Kidney (tissue), 14 donors: ENCODE data around the gene LXN. TPM values are rescaled to one million over a fixed set of nuclear protein-coding genes. Genes with fewer than 3 reads are reported as not detected.

Experiments used
- DNase-seq, 5 donors: peaks; one replicate each; pipeline ENCODE4 v3.0.0-alpha.2; 2013 to 2020
- FAIRE-seq: peaks from 2 replicates; lab custom pipeline; 2012; peaks lifted over from hg19 to GRCh38; lab: Jason Lieb, UNC
- H3K27ac ChIP-seq, 2 donors: one replicate each; pipeline ENCODE4 v1.7.0; 2013; ENCODE audit warnings: low read depth in 2 of 2, low read length in 2 of 2, inconsistent platforms in 1 of 2
- H3K27me3 ChIP-seq: one replicate; pipeline ENCODE4 v1.7.1; 2013; ENCODE audit warnings: low read length, inconsistent platforms; ENCODE audit not compliant: control insufficient read depth, insufficient read depth
- H3K36me3 ChIP-seq, 3 donors: one replicate each; pipeline versions ENCODE4 v1.7.0 to v1.7.1; 2013; ENCODE audit warnings: low read length in 3 of 3, control low read depth in 1 of 3, inconsistent platforms in 1 of 3; ENCODE audit not compliant: insufficient read depth in 3 of 3, control insufficient read depth in 2 of 3
- H3K4me1 ChIP-seq, 3 donors: one replicate each; pipeline versions ENCODE4 v1.7.0 to v1.7.1; 2013; ENCODE audit warnings: low read length in 3 of 3, inconsistent platforms in 1 of 3, low read depth in 1 of 3; ENCODE audit not compliant: control insufficient read depth in 2 of 3, insufficient read depth in 2 of 3
- H3K4me3 ChIP-seq, 3 donors: one replicate each; pipeline versions ENCODE4 v1.7.0 to v1.8.1; 2013; ENCODE audit warnings: low read length in 3 of 3, control low read depth in 1 of 3, inconsistent platforms in 1 of 3
- H3K9ac ChIP-seq, 3 donors: one replicate each; pipeline versions ENCODE4 v1.7.0 to v1.7.1; 2013; ENCODE audit warnings: low read length in 3 of 3, control low read depth in 1 of 3, inconsistent platforms in 1 of 3
- H3K9me3 ChIP-seq, 3 donors: one replicate each; pipeline versions ENCODE4 v1.7.0 to v1.7.1; 2013; ENCODE audit warnings: low read length in 3 of 3, control low read depth in 1 of 3, inconsistent platforms in 1 of 3; ENCODE audit not compliant: control insufficient read depth in 2 of 3, insufficient read depth in 1 of 3
- intact Hi-C: fragments of 100-400 bp; cut with DNase I; formaldehyde crosslinking; loops from one replicate; pipeline ENCODE4 v1.11.1; 2022
- polyA plus RNA-seq: library from polyadenylated mRNA; stranded (reverse); fragments of 350-450 nt; fragmentation: Illumina TruSeq; extraction: RNeasy Lipid Tissue Mini Kit (QIAGEN cat#74804); gene quantifications from one replicate; pipeline ENCODE4 v1.2.3, GENCODE V29; 2014; ENCODE audit warnings: low read depth, low replicate concordance; ENCODE audit not compliant: insufficient read depth
- total RNA-seq: library from RNA; stranded (reverse); fragmentation: NEBNext Ultra II Directional; extraction: Animal tissue kit (Norgen Biotek cat#: 25700); gene quantifications from one replicate; pipeline ENCODE4 v1.2.1, GENCODE V29; 2021
- TF ChIP-seq, protein P1 (sequence below): IDR thresholded peaks from 3 replicates; pipeline ENCODE4 v1.5.1; 2012; ENCODE audit warnings: mild to moderate bottlenecking, moderate library complexity, borderline replicate concordance; ENCODE audit not compliant: insufficient read depth; ENCODE audit errors: extremely low read depth
- donor health status: control.
- donor health status: control.
- donor health status: control.
- donor health status: control.
- donor health status: control.
- donor health status: DM: yes; HTN: yes; CAD: no.
- donor health status: Normal renal cell carcinoma (clear cell type).

The LXN gene
- total and polyA plus RNA-seq, 2 donors from 2014 or later = 20.6 to 21.6 TPM

DNA sequence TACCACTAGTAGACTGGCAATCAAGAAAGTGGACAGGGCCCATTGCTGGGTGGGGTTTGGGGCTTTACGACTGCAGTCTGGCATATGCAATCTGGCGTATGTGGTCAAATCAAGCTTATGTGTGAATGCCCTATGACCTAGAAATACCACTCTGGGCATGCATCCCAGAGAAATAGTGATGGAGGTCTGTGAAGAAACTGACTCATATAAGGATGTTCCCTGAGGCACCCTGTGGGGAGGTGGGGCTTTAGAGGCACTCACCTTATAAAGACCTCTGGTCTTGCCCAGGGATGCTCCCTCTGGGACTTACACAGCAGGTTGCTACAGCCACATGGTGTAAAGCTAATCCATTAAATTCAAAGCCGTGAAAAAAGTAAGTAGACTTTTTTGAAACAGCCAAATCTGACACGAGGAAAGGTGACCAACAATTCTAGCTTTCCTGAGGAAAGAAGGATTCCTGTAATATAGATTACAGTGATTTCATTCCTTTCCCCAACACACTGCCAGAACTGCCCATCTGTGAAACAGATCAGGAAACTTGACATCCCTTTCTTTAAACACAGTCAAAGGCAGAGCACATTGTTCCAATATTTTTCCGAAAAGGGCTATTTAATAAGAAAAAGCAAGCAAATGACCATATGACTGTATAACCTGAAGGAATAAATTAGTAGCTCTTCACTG, 46.2 kb upstream of the LXN start:
- DNase-seq (no peak), FAIRE-seq (no peak)
- intact Hi-C loops = no loop called here
- TF ChIP-seq, protein P1, sequence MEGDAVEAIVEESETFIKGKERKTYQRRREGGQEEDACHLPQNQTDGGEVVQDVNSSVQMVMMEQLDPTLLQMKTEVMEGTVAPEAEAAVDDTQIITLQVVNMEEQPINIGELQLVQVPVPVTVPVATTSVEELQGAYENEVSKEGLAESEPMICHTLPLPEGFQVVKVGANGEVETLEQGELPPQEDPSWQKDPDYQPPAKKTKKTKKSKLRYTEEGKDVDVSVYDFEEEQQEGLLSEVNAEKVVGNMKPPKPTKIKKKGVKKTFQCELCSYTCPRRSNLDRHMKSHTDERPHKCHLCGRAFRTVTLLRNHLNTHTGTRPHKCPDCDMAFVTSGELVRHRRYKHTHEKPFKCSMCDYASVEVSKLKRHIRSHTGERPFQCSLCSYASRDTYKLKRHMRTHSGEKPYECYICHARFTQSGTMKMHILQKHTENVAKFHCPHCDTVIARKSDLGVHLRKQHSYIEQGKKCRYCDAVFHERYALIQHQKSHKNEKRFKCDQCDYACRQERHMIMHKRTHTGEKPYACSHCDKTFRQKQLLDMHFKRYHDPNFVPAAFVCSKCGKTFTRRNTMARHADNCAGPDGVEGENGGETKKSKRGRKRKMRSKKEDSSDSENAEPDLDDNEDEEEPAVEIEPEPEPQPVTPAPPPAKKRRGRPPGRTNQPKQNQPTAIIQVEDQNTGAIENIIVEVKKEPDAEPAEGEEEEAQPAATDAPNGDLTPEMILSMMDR = no peak
- Histone ChIP-seq H3K4me3 (no peak overlapping the region), H3K27ac (no peak overlapping the region), H3K9ac (no peak overlapping the region), H3K4me1 (no peaks in the 10 kb centered on the region), H3K36me3 (peaks cover 0 to 4% (median 3%) of the 10 kb centered on the region in 3 donors), H3K9me3 (no peaks in the 10 kb centered on the region), H3K27me3 (no peaks in the 10 kb centered on the region)

DNA sequence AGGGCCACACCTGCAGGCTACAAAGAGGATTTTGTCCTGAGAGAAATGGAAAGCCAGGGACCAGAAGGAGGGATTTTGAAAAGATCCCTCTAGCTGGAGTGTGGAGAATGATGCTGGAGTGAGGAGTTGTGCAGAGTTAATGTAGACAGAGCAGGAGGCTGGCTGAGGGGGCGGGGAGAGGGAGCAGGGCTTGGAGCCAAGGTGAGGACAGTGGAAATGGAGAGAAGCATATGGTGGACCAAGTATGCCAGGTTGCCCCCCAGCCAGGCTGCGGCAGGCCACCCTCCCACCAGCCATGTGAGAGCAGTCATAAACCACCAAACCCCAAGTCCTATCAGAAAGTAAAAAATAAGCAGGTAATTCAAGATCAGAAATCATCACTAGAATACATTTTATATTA, 45.1 kb upstream of the LXN start:
- intact Hi-C loops = no loop called here
- TF ChIP-seq, protein P1 = no peak
- Histone ChIP-seq H3K9me3 (no peaks in the 10 kb centered on the region), H3K4me1 (no peaks in the 10 kb centered on the region), H3K9ac (no peak overlapping the region), H3K27ac (no peak overlapping the region), H3K4me3 (no peak overlapping the region), H3K27me3 (no peaks in the 10 kb centered on the region), H3K36me3 (peaks cover 3 to 9% (median 4%) of the 10 kb centered on the region in 3 donors)
- DNase-seq (no peak), FAIRE-seq (no peak)

DNA sequence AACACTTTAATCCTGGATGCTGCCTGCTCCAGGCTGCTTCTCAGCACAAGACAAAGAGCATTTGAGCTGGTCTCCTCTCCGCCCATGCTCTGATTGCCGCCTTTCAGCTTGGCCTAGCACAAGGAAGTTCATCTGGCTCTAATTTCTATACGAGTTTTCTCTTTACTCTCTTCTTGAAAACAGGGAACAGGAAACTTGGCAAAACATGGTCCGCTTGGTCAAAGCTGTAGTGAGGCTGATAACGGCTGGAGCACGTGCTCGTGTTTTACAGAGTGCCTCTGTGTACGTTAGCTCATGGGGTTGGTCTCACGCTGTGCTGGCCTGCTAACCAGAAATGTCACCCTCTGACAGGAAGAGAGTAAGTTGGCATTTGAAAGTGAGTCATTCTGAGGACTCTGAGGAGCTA, 40.6 kb upstream of the LXN start:
- no peak for FAIRE-seq
- TF ChIP-seq, protein P1 = no peak
- H3K9ac ChIP-seq = no peak overlapping the region

DNA sequence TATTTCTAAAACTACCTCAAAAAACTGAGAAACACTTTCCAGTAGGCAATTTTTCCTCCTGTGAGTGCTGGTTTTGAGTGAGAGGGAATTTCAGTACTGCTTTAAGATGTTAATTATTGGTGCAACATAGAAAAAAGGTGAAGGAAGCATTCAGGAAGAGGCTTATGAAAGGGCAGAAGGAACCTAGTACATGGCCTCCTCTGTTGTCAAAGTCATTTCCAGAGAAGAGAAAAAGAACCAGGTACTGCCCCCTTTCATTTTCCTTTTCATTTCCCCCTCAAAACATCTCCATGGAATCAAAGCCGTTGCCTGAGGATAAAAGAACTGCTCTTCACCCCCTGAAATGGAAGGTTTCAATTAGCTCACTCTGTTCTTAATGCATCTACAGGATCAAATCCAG, 40.0 kb upstream of the LXN start:
- H3K9ac ChIP-seq = no peak overlapping the region
- H3K4me3 ChIP-seq = no peak overlapping the region
- DNase-seq = no peak
- H3K36me3 ChIP-seq = peaks cover 0 to 9% (median 9%) of the 10 kb centered on the region in 3 donors
- TF ChIP-seq, protein P1 = no peak
- no peaks in the 10 kb centered on the region for H3K27me3 ChIP-seq
- intact Hi-C loops = no loop called here
- FAIRE-seq = no peak
- no peaks in the 10 kb centered on the region for H3K9me3 ChIP-seq
- no peak overlapping the region for H3K27ac ChIP-seq
- H3K4me1 ChIP-seq = no peaks in the 10 kb centered on the region

More for the DNA sequence above, 40.6 kb upstream of the LXN start:
- no peak for DNase-seq
- Histone ChIP-seq H3K4me3 (no peak overlapping the region), H3K27ac (no peak overlapping the region), H3K36me3 (peaks cover 0 to 9% (median 9%) of the 10 kb centered on the region in 3 donors), H3K27me3 (no peaks in the 10 kb centered on the region), H3K4me1 (no peaks in the 10 kb centered on the region), H3K9me3 (no peaks in the 10 kb centered on the region)
- intact Hi-C loops = no loop called here
